HepG2 (cell line): ENCODE data around the gene DGUOK. TPM values are rescaled to one million over a fixed set of nuclear protein-coding genes. Genes with fewer than 3 reads are reported as not detected.
A peak's percentile ranks its signal among the peaks of the same experiment; 100 is the strongest.

Experiments used
- ATAC-seq: fragments of 200-7000 bp; cut with Tn5 transposase; 3 replicates; pipeline ENCODE4 v1.9.1; 2020; ENCODE audit warnings: mild to moderate bottlenecking, moderate library complexity
- BruUV-seq: library from RNA; stranded (reverse); fragments of 400-500 nt; replicated peaks from 2 replicates; lab custom pipeline; 2021; lab: Mats Ljungman, UMichigan
- CTCF ChIA-PET: fragments of 300-600 bp; formaldehyde crosslinking; extraction: SDS; loops from one replicate; lab custom pipeline; 2021; ENCODE audit warnings: low total read pairs, inconsistent platforms, low intra/inter-chr PET ratio; lab: Yijun Ruan, JAX
- POLR2A ChIA-PET: fragments of 350-600 bp; sonication (Branson Sonifier 250); formaldehyde crosslinking; loops from one replicate; lab custom pipeline; 2020; ENCODE audit warnings: antibody characterized with exemption, inconsistent platforms; lab: Yijun Ruan, JAX
- DNase-seq: peaks from one replicate; pipeline ENCODE4 v3.0.0-alpha.2; 2015; ENCODE audit warnings: low spot score
- FAIRE-seq: peaks from 3 replicates; lab custom pipeline; 2011; peaks lifted over from hg19 to GRCh38; lab: Jason Lieb, UNC
- H2AFZ ChIP-seq: one replicate; pipeline ENCODE4 v1.6.1; 2011; ENCODE audit warnings: low read length, inconsistent platforms
- H3K27ac ChIP-seq: fragments of 300-600 bp; 3 replicates; pipeline ENCODE4 v1.8.0; 2011; ENCODE audit warnings: mixed run types, mild to moderate bottlenecking, mixed read lengths, low read length, inconsistent platforms; ENCODE audit not compliant: insufficient read depth; ENCODE audit errors: extremely low read length
- H3K27me3 ChIP-seq, 2 experiments: fragments of 200-600 bp in 1 of 2; 2 replicates in 1 of 2; 3 replicates in 1 of 2; pipeline versions ENCODE4 v1.6.0 to v1.8.0; 2011; ENCODE audit warnings: low read length in 2 of 2, mild to moderate bottlenecking in 2 of 2, moderate library complexity in 2 of 2, inconsistent platforms in 1 of 2; ENCODE audit not compliant: insufficient read depth in 2 of 2, control insufficient read depth in 1 of 2
- H3K36me3 ChIP-seq, 2 experiments: fragments of 200-600 bp in 1 of 2; replicated peaks in 1 of 2; 2 replicates in 1 of 2; 3 replicates in 1 of 2; pipeline versions ENCODE4 v1.5.1 to v1.8.0; 2011; ENCODE audit warnings: low read length in 2 of 2, inconsistent platforms in 1 of 2; ENCODE audit not compliant: insufficient read depth in 2 of 2, control insufficient read depth in 1 of 2
- H3K4me1 ChIP-seq: 2 replicates; pipeline ENCODE4 v1.5.1; 2012; ENCODE audit warnings: low read length, inconsistent platforms; ENCODE audit not compliant: insufficient read depth
- H3K4me2 ChIP-seq: 2 replicates; pipeline ENCODE4 v1.6.0; 2011; ENCODE audit warnings: low read depth, low read length, inconsistent platforms
- H3K4me3 ChIP-seq, 3 experiments: fragments of 200-600 bp in 1 of 3; sonication (generic), shearing (Covaris generic) in 1 of 3; replicated peaks in 1 of 3; 2 replicates each; pipeline ENCODE4 v1.5.1; 2011 to 2016; ENCODE audit warnings: low read length in 3 of 3, inconsistent platforms in 2 of 3, low read depth in 2 of 3, mild to moderate bottlenecking in 2 of 3, control low read depth in 1 of 3, mixed read lengths in 1 of 3; ENCODE audit not compliant: insufficient read depth in 1 of 3
- H3K79me2 ChIP-seq: one replicate; pipeline ENCODE4 v1.6.1; 2011; ENCODE audit warnings: low read length, inconsistent platforms; ENCODE audit not compliant: insufficient read depth
- H3K9ac ChIP-seq: 2 replicates; pipeline ENCODE4 v1.6.0; 2011; ENCODE audit warnings: mild to moderate bottlenecking, low read depth, low read length, inconsistent platforms; ENCODE audit not compliant: insufficient read depth
- H3K9me3 ChIP-seq: 2 replicates; pipeline ENCODE4 v1.5.1; 2012; ENCODE audit warnings: mild to moderate bottlenecking, low read length
- H4K20me1 ChIP-seq: 2 replicates; pipeline ENCODE4 v1.6.0; 2011; ENCODE audit warnings: inconsistent platforms, mild to moderate bottlenecking, low read length, moderate library complexity; ENCODE audit not compliant: insufficient read depth
- ATF7 ChIP-seq, 2 experiments: fragments of 450-650 bp in 1 of 2; sonication (generic) in 1 of 2; formaldehyde crosslinking in 1 of 2; IDR thresholded peaks; 2 replicates each; pipeline versions ENCODE4 v1.4.0 to v1.6.1; 2016 to 2020; ENCODE audit warnings: antibody characterized with exemption in 1 of 2, mild to moderate bottlenecking in 1 of 2, missing genetic modification reagents in 1 of 2
- CTCF ChIP-seq: sonication (generic); formaldehyde crosslinking; IDR thresholded peaks from 2 replicates; pipeline ENCODE4 v1.5.0; 2020; ENCODE audit warnings: mild to moderate bottlenecking, missing genetic modification reagents, moderate library complexity
- LBX2 ChIP-seq: sonication (generic); formaldehyde crosslinking; IDR thresholded peaks from 2 replicates; pipeline ENCODE4 v1.5.0; 2020; ENCODE audit warnings: missing genetic modification reagents, mild to moderate bottlenecking, borderline replicate concordance
- MXI1 ChIP-seq: IDR thresholded peaks from 3 replicates; pipeline ENCODE4 v1.6.1; 2012; ENCODE audit warnings: low read depth, low read length, inconsistent platforms, borderline replicate concordance
- PRPF4 ChIP-seq: fragments of 200-400 bp; formaldehyde crosslinking; IDR thresholded peaks from 2 replicates; pipeline ENCODE4 v1.6.1; 2016; ENCODE audit warnings: low read length, low read depth; ENCODE audit not compliant: poor library complexity, severe bottlenecking
- RNF219 ChIP-seq: sonication (generic); formaldehyde crosslinking; IDR thresholded peaks from 2 replicates; pipeline ENCODE4 v1.5.0; 2020; ENCODE audit warnings: mild to moderate bottlenecking, missing genetic modification reagents
- RXRB ChIP-seq: IDR thresholded peaks from 2 replicates; pipeline ENCODE4 v1.6.1; 2016; ENCODE audit warnings: borderline replicate concordance, missing genetic modification reagents, missing compliant biosample characterization
- ZNF121 ChIP-seq: sonication (generic); formaldehyde crosslinking; IDR thresholded peaks from 2 replicates; pipeline ENCODE4 v1.5.0; 2020; ENCODE audit warnings: mild to moderate bottlenecking, missing genetic modification reagents
- ZNF234 ChIP-seq: sonication (generic); formaldehyde crosslinking; conservative IDR thresholded peaks from 2 replicates; pipeline ENCODE4 v1.5.1; 2020; ENCODE audit warnings: mild to moderate bottlenecking, missing genetic modification reagents
- WGBS: methylation state at CpG from one replicate; pipeline ENCODE4 v1.1.6; 2017; ENCODE audit warnings: low lambda C conversion rate; 5-methylcytosine and 5-hydroxymethylcytosine counted together
- in situ Hi-C: cut with HindIII; loops from 2 replicates; pipeline ENCODE4 v1.10.0; 2017; ENCODE audit warnings: low pct_unique_long_range_greater_than_20kb; ENCODE audit not compliant: extremely low pct_ligation_motif_present
- intact Hi-C: fragments of 100-400 bp; cut with micrococcal nuclease; formaldehyde crosslinking; loops from one replicate; pipeline ENCODE4 v1.10.0; 2022; ENCODE audit not compliant: unreplicated experiment
- polyA plus RNA-seq, 8 experiments: library from polyadenylated mRNA; depleted of rRNA in 3 of 8; stranded (reverse) in 7 of 8; unstranded in 1 of 8; fragments of >200 nt; fragmentation: Illumina TruSeq in 4 of 8; extraction: Trizol in 4 of 8; gene quantifications; 2 replicates each; pipeline versions ENCODE4 v1.2.1 to v1.2.3, GENCODE V29; 2011 to 2016; ENCODE audit warnings: low read depth in 4 of 8, missing spikeins in 1 of 8, mixed read lengths in 1 of 8; ENCODE audit not compliant: insufficient read depth in 1 of 8
- total RNA-seq, 5 experiments: library from RNA; depleted of rRNA; stranded (reverse); fragments of >200 nt; fragmentation: Illumina TruSeq; extraction: Trizol; gene quantifications; 2 replicates each; pipeline ENCODE4 v1.2.3, GENCODE V29; 2016; ENCODE audit warnings: low read depth in 1 of 5
- TF ChIP-seq, protein P1 (sequence below): sonication (generic); formaldehyde crosslinking; IDR thresholded peaks from 2 replicates; pipeline ENCODE4 v1.4.0; 2020; ENCODE audit warnings: missing genetic modification reagents
- TF ChIP-seq, protein P2 (sequence below), 2 experiments: sonication (generic) in 1 of 2; formaldehyde crosslinking in 1 of 2; IDR thresholded peaks; 2 replicates each; pipeline versions ENCODE4 v1.4.0 to v1.6.1; 2016 to 2020; ENCODE audit warnings: borderline replicate concordance in 1 of 2, low read depth in 1 of 2, mild to moderate bottlenecking in 1 of 2, missing genetic modification reagents in 1 of 2

The DGUOK gene
- total and polyA plus RNA-seq, 2 of the 13 experiments (the other 11 are each of a cell fraction or from before 2014, with no cell fraction given) = 105 to 137 TPM

GRCh38 chr2:73984203-73984921 lies 57.7 kb downstream of the DGUOK start, which contains the start of gene TET3:
Gene TET3 (plus strand): TSS chr2:73984910. CDS start chr2:73986404, 1,494 bp downstream.
- peaks cover under 1 to 8% of the 10 kb centered on the region in 2 experiments; a peak in 4 of 5 replicates for H3K36me3 ChIP-seq
- ATAC-seq (peak; percentile 32), DNase-seq (no peak), FAIRE-seq (no peak)
- no TSS peak for BruUV-seq
- peak within 1 kb of the TSS; percentile 79 for H3K9ac ChIP-seq
- intact Hi-C loops = loop anchor here (5.0 kb wide), 2 partner anchors 57 to 102 kb away; partner anchors contain the start of gene DGUOK
- CTCF ChIA-PET = no interaction called here
- POLR2A ChIA-PET = interaction anchor here (0.9 to 1.0 kb wide), 2 partner anchors 141 to 156 kb away, joined by 3 read pairs; partner anchors contain the start of gene STAMBP
- in situ Hi-C loops = no loop called here
- no peak within 1 kb of the TSS for H2AFZ ChIP-seq
- peak within 1 kb of the TSS; percentile 80 for H3K27ac ChIP-seq
- H3K4me3 ChIP-seq = peak within 1 kb of the TSS; percentile 67 to 80 (median 76)
- peaks cover 85% of the 10 kb centered on the region for H3K4me1 ChIP-seq
- H3K9me3 ChIP-seq = no peaks in the 10 kb centered on the region
- H3K4me2 ChIP-seq = peak within 1 kb of the TSS; percentile 97
- peaks cover 7% of the 10 kb centered on the region; the same call in 1 of the 2 replicates for H4K20me1 ChIP-seq
- WGBS = 1% methylated on average over 14 of the region's 85 CpGs
- H3K27me3 ChIP-seq = peaks cover 0 to 31% of the 10 kb centered on the region in 2 experiments; a peak in 1 of 5 replicates
- peaks cover 38% of the 10 kb centered on the region for H3K79me2 ChIP-seq
- TF ChIP-seq ATF7 (IDR thresholded peaks at IDR 0.05) = no peak
- TF ChIP-seq ATF7 (CRISPR knock-in tag; IDR thresholded peaks at IDR 0.05) = 0 out of 2 replicates have a peak, but pooled peaks have one; percentile 21
- TF ChIP-seq PRPF4 = no peak
- TF ChIP-seq RXRB = no peak; the same call in 1 of the 2 replicates
- no peak for TF ChIP-seq ZNF234 (CRISPR knock-in tag)
- TF ChIP-seq LBX2 = peak; percentile 56; the same call in 1 of the 2 replicates
- 0 out of 3 replicates have a peak, but pooled peaks have one; percentile 30 for TF ChIP-seq MXI1
- TF ChIP-seq, protein P1, sequence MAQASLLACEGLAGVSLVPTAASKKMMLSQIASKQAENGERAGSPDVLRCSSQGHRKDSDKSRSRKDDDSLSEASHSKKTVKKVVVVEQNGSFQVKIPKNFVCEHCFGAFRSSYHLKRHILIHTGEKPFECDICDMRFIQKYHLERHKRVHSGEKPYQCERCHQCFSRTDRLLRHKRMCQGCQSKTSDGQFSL (CRISPR knock-in tag) = 0 out of 2 replicates have a peak, but pooled peaks have one; percentile 47
- peak; percentile 55; the same call in 1 of the 2 replicates for TF ChIP-seq ZNF121 (CRISPR knock-in tag)
- 0 out of 2 replicates have a peak, but pooled peaks have one; percentile 3 for TF ChIP-seq CTCF
- TF ChIP-seq, protein P2, sequence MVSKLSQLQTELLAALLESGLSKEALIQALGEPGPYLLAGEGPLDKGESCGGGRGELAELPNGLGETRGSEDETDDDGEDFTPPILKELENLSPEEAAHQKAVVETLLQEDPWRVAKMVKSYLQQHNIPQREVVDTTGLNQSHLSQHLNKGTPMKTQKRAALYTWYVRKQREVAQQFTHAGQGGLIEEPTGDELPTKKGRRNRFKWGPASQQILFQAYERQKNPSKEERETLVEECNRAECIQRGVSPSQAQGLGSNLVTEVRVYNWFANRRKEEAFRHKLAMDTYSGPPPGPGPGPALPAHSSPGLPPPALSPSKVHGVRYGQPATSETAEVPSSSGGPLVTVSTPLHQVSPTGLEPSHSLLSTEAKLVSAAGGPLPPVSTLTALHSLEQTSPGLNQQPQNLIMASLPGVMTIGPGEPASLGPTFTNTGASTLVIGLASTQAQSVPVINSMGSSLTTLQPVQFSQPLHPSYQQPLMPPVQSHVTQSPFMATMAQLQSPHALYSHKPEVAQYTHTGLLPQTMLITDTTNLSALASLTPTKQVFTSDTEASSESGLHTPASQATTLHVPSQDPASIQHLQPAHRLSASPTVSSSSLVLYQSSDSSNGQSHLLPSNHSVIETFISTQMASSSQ (IDR thresholded peaks at IDR 0.05; ENCODE audit: low read depth) = no peak
- TF ChIP-seq, protein P2 (CRISPR knock-in tag; IDR thresholded peaks at IDR 0.05; ENCODE audit: borderline replicate concordance) = 0 out of 2 replicates have a peak, but pooled peaks have one; percentile 19
- no peak; the same call in 1 of the 2 replicates for TF ChIP-seq RNF219 (CRISPR knock-in tag)
